HL-60 (cell line): ENCODE data around the gene LTB4R2.

Experiments
- DNase-seq, 2 experiments: peaks; one replicate each; pipeline ENCODE4 v3.0.0-alpha.2; 2010 to 2020; ENCODE audit warnings: low read depth in 1 of 2, low spot score in 1 of 2
- H3K27ac ChIP-seq: fragments of 250-450 bp; sonication (Bioruptor Pico); replicated peaks from 2 replicates; pipeline ENCODE4 v1.5.1; 2020; ENCODE audit warnings: mild to moderate bottlenecking, moderate library complexity
- H3K27me3 ChIP-seq: fragments of 250-450 bp; sonication (Bioruptor Pico); 2 replicates; pipeline ENCODE4 v1.5.1; 2021; ENCODE audit warnings: mild to moderate bottlenecking, moderate library complexity; ENCODE audit not compliant: insufficient read depth, poor library complexity, severe bottlenecking
- H3K4me3 ChIP-seq: replicated peaks from 2 replicates; pipeline ENCODE4 v1.5.1; 2011; ENCODE audit warnings: mild to moderate bottlenecking, control low read depth, low read length; ENCODE audit not compliant: insufficient read depth
- GABPA ChIP-seq: IDR thresholded peaks from 2 replicates; pipeline ENCODE4 v1.6.1; 2012; ENCODE audit warnings: low read depth
- POLR2AphosphoS5 ChIP-seq: IDR thresholded peaks from 2 replicates; pipeline ENCODE4 v1.6.1; 2012; ENCODE audit warnings: low read depth
- REST ChIP-seq: IDR thresholded peaks from 2 replicates; pipeline ENCODE4 v1.6.1; 2012; ENCODE audit warnings: low read depth; ENCODE audit not compliant: insufficient replicate concordance
- SPI1 ChIP-seq: IDR thresholded peaks from 2 replicates; pipeline ENCODE4 v1.6.1; 2012; ENCODE audit warnings: low read depth, mild to moderate bottlenecking, borderline replicate concordance
- TF ChIP-seq, protein P1 (sequence below): IDR thresholded peaks from one replicate; pipeline ENCODE4 v1.5.1; 2011; ENCODE audit warnings: low read length, control low read depth, inconsistent platforms; ENCODE audit not compliant: insufficient read depth

Gene LTB4R2

DNA sequence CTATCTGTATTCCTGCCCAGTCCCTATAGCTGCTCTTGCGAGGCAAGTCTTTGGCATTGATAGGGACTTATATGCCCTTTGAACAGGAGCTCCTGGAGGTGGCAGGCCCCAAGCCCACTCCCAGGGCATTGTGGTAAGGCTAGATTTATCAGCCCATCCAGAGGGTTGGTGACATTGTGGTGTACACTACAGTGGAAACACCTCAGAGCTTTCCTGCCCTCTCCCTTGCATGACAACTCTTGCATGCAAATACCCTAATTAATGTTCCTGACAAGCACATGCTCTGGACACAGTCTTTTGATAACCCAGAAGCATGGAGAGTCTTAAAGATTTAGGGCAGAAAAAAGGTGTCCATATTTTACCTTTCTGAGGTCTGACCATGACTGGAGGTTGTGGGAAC lies 30.7 kb downstream of the LTB4R2 start:
- Histone ChIP-seq H3K27ac (no peak overlapping the region), H3K4me3 (no peak overlapping the region), H3K27me3 (no peaks in the 10 kb centered on the region)
- TF ChIP-seq POLR2AphosphoS5 (no peak), SPI1 (no peak), REST (no peak), GABPA (no peak)
- TF ChIP-seq, protein P1, sequence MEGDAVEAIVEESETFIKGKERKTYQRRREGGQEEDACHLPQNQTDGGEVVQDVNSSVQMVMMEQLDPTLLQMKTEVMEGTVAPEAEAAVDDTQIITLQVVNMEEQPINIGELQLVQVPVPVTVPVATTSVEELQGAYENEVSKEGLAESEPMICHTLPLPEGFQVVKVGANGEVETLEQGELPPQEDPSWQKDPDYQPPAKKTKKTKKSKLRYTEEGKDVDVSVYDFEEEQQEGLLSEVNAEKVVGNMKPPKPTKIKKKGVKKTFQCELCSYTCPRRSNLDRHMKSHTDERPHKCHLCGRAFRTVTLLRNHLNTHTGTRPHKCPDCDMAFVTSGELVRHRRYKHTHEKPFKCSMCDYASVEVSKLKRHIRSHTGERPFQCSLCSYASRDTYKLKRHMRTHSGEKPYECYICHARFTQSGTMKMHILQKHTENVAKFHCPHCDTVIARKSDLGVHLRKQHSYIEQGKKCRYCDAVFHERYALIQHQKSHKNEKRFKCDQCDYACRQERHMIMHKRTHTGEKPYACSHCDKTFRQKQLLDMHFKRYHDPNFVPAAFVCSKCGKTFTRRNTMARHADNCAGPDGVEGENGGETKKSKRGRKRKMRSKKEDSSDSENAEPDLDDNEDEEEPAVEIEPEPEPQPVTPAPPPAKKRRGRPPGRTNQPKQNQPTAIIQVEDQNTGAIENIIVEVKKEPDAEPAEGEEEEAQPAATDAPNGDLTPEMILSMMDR = no peak
- no peak for DNase-seq

DNA sequence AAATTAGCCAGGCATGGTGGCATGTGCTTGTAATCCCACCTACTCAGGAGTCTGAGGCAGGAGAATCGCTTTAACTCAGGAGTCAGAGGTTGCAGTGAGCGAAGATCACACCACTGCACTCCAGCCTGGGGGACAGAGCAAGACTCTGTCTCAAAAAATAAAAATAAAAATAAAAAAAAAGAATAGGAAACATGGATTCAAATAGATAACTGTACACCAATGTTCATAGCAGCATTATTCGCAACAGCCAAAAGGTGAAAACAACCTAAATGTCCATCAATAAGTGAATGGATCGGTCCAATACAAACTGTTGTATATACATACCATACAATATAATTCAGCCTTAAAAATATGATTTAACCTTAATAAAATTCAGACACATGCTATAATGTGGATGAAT lies 32.9 kb downstream of the LTB4R2 start:
- H3K4me3 ChIP-seq = no peak overlapping the region
- TF ChIP-seq GABPA (no peak), SPI1 (no peak)

DNA sequence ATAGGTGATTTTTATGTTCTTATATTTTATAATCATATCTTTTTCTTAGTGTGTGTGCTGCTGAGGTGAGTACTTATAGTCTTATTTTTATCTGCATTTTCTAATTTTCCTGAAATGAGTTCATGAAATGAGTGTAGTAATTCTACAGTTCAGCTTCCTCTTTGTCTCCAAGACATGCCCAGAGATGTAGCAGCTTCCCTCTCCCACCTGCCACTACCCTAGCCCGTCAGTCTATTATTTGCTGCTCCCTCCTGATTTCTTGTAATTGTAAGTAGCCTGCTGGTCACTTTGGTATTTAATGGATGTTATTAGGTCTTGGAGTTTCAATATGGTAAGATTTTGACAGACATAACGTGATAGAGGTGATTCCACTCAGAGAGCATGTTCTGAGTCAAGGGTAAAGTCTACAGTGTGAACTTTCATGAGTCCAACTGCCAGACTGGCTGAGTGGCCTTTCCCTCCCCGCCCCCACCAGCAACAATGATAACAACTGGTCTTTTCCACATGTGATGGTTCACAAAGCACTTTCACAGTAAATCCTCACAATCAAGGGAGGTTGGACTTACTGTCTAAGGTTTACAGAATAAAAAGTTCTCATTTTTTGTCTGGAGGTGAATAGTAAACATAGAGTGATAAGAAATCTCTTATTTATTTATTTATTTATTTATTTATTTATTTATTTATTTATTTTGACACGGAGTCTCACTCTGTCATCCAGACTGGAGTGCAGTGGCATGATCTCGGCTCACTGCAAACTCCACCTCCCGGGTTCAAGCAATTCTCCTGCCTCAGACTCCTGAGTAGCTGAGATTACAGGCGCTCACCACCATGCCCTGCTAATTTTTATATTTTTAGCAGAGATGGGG lies 34.1 kb downstream of the LTB4R2 start:
- Histone ChIP-seq H3K27me3 (no peaks in the 10 kb centered on the region), H3K27ac (no peak overlapping the region), H3K4me3 (no peak overlapping the region)
- no peak for DNase-seq
- TF ChIP-seq REST = no peak
- no peak for TF ChIP-seq GABPA
- TF ChIP-seq, protein P1 = no peak
- TF ChIP-seq POLR2AphosphoS5 = no peak
- no peak; the same call in 1 of the 2 replicates for TF ChIP-seq SPI1

More for the DNA sequence above, 32.9 kb downstream of the LTB4R2 start:
- Histone ChIP-seq H3K27ac (no peak overlapping the region), H3K27me3 (no peaks in the 10 kb centered on the region)
- DNase-seq = no peak

DNA sequence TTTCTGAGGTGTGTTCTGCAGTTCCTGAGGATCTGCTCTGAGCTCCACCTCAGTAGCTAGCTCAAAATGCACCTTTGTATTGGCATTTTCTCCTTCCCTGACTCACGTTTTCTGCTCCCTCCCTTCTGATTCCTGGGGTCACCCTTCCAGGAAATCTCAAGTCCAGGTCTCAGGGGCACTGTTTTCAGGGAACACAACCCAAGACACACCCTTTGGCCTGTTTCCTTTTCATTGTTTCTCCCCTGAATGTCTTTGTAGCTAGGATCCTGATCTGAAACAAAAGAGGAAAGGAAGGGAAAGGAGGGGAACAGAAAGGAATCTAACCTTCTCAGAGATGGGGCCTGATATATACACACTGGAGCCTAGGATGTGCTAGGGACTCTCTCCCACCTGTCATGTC lies 37.2 kb downstream of the LTB4R2 start:
- Histone ChIP-seq H3K27ac (no peak overlapping the region), H3K27me3 (no peaks in the 10 kb centered on the region), H3K4me3 (no peak overlapping the region)
- DNase-seq = no peak
- TF ChIP-seq SPI1 (no peak), REST (no peak), POLR2AphosphoS5 (no peak), GABPA (no peak)
- TF ChIP-seq, protein P1 = no peak
